Suppressor macrophage (primary cell): ENCODE results near the gene SH2D2A.

ENCODE experiments used
- DNase-seq, 4 experiments: peaks; one replicate each; pipeline ENCODE4 v3.0.0-alpha.2; 2020 to 2022

SH2D2A gene

DNA sequence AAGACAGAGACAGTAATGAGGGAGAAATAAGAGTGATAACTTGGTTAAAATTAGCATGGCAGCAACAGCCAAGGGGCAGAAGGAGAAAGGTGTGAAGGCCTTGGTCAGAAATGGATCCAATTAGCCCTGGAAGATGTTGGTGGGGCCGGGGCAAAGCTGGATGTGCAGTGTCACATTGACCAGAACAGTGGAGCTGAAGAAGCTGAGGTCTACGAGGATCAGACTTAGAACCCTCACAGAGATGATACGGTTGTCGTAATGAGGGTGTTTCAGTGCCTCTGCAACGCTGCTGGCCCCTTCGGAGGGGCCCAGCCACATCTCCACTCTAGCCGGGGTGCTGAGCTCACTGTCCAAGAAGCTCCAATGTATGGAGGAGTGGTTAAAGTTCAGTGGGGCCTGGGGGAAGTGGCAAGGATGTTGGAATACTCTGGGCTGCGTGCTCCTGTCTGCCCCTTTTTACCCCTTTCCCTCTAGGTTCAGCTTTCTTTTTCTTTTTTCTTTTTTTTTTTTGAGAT is 14.2 kb downstream of the SH2D2A start:
- no peak for DNase-seq

DNA sequence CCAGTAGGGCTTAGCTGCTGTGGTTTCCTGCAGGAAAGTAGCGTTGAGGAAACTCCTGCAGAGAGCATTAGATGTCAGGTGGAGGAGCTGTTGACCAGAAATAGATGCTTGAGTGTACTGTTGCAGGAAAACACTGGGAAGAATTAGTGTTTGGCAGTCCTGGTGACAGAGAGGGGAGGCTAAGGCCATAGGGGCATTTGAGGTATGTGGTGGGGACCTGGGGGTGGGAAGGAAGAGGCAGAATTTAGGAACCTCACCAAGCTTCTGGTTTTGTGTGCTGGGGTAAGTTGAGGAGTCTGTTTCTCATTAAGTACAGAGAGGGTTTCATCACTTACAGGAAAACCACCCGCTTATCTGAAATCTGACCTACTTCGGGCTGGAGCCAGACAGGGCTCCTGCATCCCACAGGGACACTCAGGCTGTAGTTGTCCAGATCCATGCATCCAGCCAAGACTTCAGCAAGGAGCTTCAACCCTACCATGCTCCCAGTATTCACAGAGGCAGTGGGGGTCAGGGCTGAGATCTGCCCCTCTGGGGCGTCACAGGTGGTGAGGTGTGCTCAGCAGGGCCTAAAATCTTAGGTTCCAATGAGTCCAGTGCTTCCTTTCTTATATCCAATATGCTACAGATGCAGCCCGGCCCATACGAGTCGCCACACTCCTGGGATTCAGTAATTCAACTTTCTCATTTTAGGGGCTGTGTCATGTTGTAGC is 15.1 kb downstream of the SH2D2A start:
- DNase-seq: no peak

DNA sequence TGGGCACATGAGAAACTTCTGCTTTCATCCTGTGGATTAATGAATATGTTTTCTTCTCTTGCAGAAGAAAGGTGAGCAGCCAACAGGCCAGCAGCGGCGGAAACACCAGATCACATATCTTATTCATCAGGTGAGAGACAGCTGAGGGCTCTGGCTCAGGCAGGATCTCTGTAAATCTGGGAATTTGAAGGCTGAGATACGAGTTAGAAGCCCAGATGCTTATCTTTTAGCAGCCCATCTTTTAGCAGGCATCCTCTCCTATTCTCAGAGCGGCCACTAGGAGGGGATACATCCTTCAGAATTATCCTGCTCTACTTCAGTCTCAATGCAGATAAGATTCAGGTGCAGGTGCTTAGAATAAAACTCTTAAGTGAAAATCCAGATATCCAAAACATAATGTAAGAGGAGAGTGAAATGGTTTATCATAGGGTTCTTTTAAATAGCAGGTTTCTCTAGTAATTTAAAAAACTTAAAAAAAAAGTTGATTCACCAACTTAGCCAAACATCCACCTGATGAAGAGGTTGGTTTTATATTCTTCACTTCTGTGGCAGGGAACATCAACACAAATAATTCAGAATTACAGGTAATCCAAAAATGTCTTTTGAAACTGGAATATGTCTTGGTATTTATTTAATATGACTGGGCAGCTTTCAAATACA is 19.3 kb downstream of the SH2D2A start:
- peak; percentile 65 to 70 (median 68) for DNase-seq

DNA sequence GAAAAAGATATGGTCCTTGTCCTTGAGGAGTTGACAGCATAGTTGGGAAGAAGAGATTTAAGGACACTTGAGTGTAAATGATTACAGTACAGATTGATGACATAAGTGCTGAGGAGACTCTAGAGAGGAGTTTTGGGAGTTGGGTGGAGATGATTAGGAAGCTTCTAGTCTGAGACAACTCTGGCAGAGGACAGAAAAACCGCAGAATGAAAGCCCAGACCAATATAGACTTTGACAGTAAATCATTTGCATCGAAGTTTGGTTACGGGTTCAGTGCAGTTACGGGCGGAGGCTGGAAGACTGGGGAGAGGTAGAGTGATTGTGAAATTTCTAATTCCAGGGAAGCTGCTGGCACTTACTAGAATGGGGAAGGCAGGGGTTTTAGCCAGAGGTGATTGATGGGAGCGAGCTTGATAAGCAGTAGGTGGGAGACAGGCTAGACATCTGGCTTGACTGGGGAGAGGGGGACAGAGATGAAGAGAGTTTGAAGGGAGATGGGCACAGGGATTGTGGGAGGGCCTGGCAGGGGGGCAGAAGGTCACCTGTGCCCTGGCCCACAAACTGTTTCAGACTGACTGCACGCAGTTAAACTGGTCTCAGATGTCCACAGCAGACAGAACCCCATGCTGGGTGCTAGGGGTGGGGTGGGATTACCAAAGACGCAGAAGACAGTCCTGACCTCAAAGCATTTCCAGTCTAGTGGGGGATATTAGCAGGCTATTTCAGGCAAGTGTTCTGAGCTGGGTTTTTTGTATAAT is 20.1 kb downstream of the SH2D2A start:
- no peak for DNase-seq

DNA sequence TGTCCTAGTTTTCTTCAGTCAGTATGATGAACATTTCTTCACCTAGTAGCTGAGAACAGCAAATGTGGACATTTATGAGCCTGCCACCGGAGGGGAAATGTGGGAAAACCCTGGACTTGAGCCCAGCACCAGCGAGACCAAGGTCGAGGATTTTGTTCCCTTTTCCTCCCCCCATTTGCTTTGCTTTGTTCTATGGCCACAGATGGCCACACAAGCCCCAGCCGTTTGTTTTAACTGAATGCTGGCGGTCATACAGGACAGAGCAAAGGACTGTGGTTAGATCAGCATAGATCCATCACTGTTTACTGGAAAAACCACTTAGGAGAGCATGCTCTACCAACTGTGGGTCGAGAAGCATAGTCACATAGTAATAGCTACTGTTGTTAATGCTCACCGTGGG is 20.9 kb downstream of the SH2D2A start:
- DNase-seq: no peak

GRCh38 chr1:156795374-156795733 is 21.3 kb downstream of the SH2D2A start:
- DNase-seq: no peak

GRCh38 chr1:156794506-156795373 is 21.9 kb downstream of the SH2D2A start:
- no peak for DNase-seq

GRCh38 chr1:156789621-156790318 is 26.9 kb downstream of the SH2D2A start:
- no peak for DNase-seq

- no peak for DNase-seq
Measured at GRCh38 chr1:156788136-156788535, 28.5 kb downstream of the SH2D2A start.

- no peak for DNase-seq
Measured at GRCh38 chr1:156786640-156787039, 30.0 kb downstream of the SH2D2A start.

GRCh38 chr1:156785458-156785857 is 31.2 kb downstream of the SH2D2A start:
- DNase-seq: no peak

GRCh38 chr1:156781585-156782186 is 35.0 kb downstream of the SH2D2A start:
- DNase-seq: peak; percentile 17 to 65 (median 29)

DNA sequence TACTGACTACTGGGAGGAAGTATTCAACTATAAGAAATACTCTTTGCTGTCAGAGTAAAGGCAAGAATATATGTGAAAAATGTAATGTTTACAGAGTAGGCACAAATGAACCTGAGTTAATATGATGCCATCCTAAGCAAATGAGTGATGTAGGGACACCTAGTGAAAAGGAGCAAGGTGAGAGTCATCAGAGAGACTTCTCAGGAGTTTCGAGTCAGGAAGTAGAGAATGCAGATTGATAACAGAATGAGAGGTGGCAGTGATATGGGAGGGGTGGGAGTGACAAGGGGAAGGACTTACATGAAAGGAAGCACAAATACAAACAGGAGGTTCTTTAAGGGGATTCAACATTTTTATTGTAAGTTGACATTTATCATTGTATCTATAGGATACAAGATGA is 39.1 kb downstream of the SH2D2A start:
- DNase-seq: no peak

DNA sequence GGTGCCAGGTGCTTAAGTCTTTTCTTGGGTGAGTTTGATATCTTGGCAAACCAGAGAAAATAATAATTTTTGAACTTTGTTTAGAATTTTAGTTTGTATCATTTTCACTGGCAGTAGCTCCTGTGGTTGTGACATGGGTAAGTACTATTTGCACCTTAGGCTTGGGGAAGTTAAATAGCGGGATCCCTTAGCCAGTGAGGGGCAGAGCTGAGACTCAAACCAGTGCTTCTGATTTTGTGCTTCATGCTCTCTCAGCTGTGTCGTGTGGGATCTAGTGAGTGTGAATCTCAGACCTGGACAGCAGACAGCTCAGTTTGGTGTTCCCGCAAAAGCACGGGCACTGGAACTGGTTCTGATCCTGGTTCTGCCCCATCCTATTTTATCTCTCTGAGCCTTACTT is 39.7 kb downstream of the SH2D2A start:
- no peak for DNase-seq

- no peak for DNase-seq
Measured at GRCh38 chr1:156775799-156776198, 40.8 kb downstream of the SH2D2A start.

GRCh38 chr1:156773607-156774006 is 43.0 kb downstream of the SH2D2A start:
- DNase-seq: no peak

- DNase-seq: no peak
Measured at GRCh38 chr1:156772728-156773497, 43.7 kb downstream of the SH2D2A start.

DNA sequence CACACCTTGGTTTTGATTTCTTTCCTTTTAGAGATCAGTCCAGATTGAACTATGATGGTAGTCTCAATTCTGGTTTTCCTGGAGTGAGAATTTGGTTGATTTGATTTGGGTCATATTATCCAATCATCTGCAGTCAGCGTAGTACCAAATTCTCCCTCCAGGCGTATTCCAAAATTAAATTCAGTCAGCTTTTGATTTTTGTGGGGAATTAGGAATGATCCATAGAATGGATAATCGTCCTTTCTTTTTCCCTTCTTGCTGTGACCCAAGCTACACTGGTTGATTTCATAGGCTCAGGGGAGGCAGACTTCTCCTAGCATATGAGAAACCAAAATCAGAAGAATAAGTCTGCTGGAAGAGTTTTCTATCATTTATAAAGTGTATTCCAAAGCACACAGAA is 44.4 kb downstream of the SH2D2A start:
- DNase-seq: no peak

GRCh38 chr1:156768610-156769295 is 47.9 kb downstream of the SH2D2A start:
- DNase-seq: peak in 1 of 4 experiments; percentile 22
